Measurements from ENCODE around the gene SDHC.
A peak's percentile ranks its signal among the peaks of the same experiment; 100 is the strongest.
"Not testable (repeated sequence)": the region's sequence is repeated elsewhere in the genome, so short reads cannot be mapped to it uniquely, and the experiment has no call there.

The SDHC gene

DNA sequence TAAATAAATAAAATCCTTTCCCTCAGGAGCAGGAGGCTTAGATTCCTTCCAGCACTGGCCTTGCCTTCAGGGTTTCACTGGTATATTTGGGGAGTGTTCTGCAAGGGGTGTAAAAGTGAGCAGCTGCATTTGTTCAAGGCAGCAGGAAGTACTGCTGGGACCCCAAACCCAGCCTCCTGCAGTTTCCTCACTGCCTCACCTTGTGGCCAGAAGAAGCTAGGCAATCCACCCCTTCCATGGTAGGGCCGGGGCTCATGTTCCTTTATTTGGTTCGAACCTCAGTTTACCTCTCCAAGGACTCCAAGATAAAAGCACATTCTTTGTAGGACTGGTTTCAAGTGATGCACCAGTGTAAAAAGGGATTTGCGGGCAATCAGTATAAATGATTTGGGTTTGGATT is 74.5 kb downstream of the SDHC start:
- no peak for DNase-seq (ENCODE audit: low spot score)

DNA sequence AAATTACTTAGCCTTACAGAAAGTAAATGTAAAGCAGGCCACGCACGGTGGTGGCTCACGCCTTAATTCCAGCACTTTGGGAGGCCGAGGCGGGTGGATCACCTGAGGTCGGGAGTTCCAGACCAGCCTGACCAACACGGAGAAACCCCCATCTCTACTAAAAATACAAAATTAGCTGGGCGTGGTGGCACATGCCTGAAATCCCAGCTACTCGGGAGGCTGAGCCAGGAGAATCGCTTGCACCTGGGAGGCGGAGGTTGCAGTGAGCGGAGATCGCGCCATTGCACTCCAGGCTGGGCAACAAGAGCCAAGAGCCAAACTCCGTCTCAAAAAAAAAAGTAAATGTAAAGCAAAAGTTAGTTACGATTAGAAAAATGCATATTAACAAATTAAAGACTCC is 75.0 kb downstream of the SDHC start:
- not testable (repeated sequence) for DNase-seq (ENCODE audit: low spot score)

DNA sequence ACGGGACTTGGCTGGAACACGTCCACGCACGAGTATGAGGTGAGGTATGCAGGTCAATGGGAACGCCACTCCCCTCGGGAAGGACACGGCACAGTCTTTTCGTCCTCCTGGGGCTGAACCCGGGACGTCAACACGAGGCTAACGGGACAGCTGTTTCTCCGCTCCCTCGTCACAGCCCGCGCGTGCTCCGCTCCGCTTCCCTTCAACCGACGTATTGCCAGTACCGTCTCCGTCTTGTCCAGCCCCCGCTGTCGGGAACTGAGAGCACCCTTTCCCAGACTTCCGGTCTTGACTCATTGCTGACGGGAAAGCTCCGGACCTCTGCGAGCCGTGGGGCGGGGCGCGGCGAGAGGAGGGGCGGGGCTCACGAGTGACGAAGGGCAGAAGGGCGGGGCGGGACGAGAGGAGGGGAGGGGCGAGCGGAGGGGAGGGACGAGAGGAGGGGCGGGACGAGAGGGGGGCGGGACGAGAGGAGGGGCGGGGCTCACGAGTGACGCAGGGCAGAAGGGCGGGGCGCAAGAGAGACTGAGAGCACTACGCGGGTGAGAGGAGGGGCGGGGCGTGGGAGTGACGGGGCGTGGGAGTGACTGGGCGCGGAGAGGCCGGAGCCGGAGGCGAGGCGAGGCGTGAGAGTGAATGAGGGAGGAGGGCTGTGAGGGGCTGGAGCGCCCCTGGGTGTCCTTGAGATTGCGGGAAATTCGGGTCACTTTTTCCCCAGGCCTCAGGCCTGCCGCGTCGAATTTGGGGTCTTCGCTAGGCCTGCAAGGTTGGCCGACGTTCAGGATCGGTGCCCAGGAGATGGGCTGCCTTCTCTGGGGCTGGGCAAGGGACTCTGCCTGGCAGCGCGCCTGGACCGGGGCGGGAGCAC is 75.7 kb downstream of the SDHC start:
- peak; percentile 96 for DNase-seq (ENCODE audit: low spot score)

DNA sequence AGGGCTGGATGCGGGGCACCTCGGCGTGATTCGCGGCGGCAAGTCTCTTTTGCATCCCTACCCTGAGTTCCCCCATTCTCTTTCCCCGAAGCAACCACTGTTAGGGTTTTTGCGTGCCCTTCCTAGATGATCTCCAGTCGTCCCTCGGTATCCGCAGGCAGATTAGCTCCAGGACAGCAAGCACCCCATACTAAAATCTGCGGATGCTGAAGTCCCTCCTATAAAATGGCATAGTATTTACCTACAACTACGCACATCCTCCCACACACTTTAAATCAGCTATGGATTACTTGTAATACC is 76.3 kb downstream of the SDHC start:
- DNase-seq (ENCODE audit: low spot score) = no peak

DNA sequence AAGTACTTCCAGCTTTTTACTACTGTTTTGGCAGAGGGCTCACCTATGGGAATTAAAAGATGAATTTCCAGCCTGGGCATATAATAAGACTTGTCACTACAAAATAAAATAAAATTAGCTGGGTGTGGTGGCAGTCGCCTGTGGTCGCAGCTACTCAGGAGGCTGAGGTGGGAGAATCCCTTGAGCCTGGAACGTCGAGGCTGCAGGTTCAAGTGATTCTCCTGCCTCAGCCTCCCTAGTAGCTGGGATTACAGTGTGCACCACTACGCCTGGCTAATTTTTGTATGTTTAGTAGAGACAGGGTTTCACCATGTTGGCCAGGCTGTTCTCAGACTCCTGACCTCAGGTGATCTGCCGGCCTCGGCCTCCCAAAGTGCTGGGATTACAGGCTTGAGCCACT is 77.0 kb downstream of the SDHC start:
- not testable (repeated sequence) for DNase-seq (ENCODE audit: low spot score)

DNA sequence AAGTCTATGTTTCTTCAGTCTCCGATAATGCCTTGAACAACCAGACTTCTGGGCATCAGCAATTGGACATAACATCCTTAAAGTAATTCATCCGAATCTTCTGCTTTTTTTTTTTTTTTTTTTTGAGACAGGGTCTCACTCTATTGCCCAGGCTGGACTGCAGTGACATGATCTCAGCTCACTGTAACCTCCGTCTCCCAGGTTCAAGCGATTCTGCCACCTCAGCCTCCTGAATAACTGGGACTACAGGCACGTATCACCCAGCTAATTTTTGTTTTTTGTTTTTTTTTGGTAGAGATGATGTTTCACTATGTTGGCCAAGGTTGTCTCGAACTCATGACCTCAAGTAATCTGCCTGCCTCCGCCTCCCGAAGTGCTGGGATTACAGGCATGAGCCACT is 77.4 kb downstream of the SDHC start:
- DNase-seq (ENCODE audit: low spot score) = no peak

DNA sequence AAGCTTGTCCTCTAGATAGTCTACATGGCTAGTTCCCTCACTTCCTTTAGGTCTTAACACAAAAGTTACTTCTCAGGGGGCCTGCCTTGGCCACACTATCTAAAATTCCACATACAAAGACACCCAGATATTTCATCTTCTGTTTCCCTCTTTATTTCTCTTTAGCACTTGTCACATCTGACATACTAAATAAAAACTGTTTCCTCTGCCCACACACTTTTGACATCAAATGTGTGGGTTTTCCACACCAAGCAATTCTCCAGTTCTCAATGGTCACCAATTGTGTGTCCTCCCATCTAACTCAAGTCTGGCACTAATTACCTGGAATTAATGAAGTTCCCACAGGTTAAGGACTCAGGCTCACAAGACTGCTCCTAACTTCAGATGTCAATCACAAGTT is 79.0 kb downstream of the SDHC start:
- DNase-seq (ENCODE audit: low spot score) = no peak

DNA sequence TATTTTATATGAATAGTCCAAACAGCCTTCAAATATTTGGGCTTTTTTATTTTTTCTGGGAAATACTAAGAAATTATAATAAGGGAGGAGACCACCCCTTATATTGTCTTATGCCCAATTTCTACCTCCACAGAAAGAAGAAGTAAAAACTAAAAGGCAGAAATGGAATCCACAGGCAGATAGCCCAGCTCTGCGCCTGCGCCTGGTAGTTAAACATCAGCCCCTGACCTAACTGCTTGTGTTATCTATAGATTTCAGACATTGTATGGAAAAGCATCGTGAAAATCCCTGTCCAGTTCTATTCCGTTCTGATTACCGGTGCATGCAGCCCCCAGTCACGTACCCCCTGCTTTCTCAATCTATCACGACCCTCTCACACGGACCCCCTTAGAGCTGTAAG is 82.9 kb downstream of the SDHC start:
- not testable (repeated sequence) for DNase-seq (ENCODE audit: low spot score)

DNA sequence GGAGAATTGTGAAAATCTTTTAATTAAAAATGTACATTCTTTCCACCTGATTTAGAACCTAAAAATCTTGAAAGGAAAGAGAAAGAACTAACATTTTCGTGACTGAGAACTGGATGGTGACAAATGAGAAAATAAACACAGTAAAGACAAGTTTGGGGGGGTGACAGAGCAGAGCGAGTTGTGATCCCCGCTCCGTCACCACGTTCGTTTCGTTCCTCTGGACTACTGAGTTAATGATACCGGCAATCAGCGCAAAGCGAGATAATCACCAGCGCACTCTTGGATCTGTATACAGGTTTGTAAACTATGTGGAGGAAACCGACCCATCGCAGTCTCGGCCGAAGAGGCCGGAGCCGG is 84.7 kb downstream of the SDHC start:
- no peak for DNase-seq (ENCODE audit: low spot score)

DNA sequence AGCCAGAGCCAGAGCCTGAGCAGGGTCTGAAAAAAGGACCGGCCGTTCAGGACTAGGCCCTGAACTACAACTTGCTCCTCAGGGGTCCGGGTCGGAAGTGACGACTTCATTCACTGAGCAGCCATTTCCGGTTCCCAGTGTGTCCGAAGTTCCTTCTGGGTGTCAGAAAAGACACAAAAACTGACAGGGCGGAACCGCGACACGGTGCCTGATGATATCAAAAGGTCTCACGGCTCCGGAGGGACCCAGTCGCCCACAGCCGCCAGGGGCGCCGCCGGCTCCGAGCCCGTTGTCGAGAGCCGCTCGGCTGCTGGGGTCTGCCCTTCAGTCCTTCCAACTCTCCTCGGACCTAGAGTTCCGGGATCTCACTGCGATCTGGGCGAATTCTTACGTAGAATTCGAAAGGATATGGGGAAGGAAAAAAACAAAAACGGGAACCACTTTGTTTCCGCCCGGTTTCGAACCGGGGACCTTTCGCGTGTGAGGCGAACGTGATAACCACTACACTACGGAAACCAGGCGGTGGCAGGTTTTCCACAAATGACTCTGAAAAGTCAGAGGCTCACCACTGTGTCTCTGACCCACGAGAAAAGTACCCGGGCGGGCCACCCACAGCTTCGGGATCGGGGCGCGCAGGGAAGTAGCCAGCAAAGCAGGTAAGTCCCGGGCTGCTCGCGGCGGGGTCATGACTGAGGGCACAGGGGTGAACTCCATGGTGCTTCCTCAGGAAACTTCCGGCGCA is 85.2 kb downstream of the SDHC start:
- peak; percentile 95 for DNase-seq (ENCODE audit: low spot score)

DNA sequence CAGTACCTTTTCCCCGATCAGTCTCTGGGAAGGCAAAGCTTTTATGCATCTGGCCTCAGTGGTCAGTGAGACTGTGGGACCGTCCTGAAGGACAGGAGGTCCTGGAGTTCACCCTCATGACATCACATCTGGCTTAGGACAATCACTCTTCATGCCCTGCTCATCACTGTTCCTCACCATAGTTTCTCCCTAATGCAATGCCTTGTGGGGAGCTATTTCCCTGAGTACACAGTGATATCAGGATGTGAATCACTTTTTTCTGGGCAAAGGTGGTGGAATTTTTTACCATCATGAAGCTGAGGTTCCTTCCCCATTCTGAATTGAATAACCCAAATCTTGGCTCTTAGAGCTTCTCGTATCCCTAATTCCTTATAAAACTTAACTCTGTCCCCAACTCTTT is 88.3 kb downstream of the SDHC start:
- no peak for DNase-seq (ENCODE audit: low spot score)

DNA sequence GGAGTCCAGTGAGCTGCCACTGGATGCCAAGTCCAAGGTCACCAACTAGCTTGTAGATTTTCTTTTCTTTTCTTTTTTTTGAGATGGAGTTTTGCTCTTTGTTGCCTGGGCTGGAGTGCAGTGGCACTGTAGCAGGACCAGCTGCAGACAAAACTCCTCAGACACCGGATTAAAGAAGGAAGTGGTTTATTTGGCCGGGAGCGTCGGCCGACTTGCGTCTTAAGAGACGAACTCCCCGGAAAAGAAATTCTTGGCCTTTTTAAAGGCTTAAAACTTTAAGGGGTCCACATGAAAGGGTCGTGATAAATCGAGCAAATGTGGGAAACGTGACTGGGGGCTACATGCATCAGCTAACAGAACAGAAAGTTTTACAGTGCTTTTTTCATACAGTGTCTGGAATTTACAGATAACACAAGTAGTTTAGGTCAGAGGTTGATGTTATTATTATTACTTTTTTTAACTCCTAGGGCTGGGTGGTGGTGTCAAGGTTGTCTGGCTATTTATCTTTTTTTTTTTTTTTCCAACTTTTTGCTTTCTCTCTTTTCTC is 89.9 kb downstream of the SDHC start:
- DNase-seq (ENCODE audit: low spot score) = no peak

DNA sequence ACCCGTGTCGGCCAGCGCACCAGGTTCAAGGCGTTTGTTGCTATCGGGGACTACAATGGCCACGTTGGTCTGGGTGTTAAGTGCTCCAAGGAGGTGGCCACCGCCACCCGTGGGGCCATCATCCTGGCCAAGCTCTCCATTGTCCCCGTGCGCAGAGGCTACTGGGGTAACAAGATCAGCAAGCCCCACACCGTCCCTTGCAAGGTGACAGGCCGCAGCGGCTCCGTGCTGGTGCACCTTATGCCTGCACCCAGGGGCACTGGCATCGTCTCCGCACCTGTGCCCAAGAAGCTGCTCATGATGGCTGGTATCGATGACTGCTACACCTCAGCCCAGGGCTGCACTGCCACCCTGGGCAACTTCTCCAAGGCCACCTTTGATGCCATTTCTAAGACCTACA is 92.4 kb downstream of the SDHC start:
- not testable (repeated sequence) for DNase-seq (ENCODE audit: low spot score)

DNA sequence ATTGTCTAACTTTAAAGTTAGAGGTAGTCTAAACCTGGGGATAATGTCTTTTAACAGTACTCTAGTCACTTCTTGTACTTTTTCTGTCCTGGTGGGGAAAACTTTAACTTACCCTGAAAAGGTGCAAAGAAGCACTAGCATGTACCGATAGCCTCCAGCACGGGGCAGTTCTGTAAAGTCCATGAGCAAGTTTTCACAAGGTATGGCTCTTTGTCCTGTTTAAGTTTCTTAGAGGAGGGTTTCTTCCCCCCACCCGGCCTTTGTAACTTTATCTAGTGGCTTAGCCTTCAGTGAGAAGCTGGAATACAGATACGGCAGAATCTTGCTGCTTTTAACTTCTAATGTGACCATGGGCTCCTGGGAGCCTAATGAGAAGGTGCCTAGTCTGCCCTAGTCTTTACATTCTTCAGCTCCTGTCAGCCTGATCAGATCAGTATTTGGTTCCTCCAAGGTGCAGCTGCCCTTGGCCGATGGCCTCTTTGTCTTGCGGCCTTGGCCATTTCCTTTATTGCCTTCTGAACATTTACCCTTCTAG is 93.3 kb downstream of the SDHC start:
- no peak for DNase-seq (ENCODE audit: low spot score)

DNA sequence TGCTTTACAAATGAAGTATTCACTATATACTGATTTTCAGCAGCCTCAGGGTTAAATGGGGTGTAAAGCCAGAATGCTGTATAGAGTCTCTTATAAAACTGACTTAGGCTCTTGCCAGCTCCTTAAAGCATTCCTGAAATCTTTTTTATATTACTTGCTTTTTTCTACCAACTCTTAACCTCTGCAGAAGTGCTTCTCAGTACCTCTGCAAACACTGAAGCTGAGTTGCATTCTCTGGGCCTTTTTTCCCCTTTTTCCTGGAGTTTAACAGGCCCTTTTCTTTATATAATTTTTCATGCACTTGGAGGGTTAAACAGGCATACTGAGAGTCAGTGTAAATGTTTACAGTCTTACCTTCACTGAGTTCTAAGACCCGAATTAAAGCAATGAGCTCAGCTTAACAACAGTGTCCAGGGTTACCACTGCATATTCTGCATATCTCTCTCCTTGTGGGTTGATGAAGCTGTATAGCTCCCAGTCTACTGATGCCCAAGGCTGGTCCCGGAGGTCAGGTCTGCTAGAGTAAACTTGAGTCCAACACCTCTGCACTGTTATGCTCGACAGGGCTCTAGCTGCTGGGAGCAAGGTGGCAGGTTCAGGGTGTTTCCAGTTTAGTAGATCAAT is 94.4 kb downstream of the SDHC start:
- no peak for DNase-seq (ENCODE audit: low spot score)

DNA sequence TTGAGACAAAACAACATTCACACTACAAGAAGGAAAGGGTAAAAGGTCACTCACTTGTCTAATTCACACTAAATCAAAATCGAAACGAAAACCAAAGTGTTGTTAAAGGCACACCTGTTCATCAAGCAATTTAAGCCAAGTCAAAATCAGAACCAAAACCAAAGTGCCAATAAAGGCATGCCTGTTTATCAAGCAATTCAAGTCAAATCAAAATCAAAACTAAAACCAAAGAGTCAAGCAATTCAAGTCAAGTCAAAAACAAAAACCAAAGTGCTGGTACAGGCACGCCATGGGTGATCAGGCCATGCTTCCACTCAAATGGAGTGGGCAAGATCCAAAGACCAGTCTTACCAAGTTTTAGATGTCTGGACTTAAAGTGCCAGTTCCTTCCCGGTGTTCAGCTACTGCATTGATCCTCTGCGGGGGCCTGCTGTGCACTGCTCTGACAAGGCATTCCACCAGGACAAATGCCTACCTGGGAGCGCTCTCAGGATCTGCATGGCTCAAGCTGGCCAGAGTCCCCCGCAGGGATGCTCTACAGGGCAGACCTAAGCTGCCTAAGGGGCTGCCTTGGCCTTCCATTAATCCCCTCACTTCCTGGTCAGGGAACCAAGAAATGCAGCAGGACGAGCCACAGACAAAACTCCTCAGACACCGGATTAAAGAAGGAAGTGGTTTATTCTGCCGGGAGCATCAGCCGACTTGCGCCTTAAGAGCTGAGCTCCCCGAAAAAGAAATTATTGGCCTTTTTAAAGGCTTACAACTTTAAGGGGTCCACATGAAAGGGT is 95.9 kb downstream of the SDHC start:
- not testable (repeated sequence) for DNase-seq (ENCODE audit: low spot score)

DNA sequence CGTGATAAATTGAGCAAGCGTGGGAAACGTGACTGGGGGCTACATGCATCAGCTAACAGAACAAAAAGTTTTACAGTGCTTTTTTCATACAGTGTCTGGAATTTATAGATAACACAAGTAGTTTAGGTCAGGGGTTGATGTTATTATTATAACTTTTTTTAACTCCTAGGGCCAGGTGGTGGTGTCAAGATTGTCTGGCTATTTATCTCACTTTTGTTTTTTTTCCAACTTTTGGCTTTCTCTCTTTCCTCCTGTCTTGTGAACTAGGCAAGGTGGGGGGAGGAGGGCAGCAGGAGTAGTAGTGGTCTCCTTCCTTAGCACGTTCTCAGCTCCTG is 96.4 kb downstream of the SDHC start:
- not testable (repeated sequence) for DNase-seq (ENCODE audit: low spot score)

Measured in cerebellar cortex (tissue), 1 donor.